HG02973 (cell line): ENCODE results near the gene MTARC1.

ENCODE experiments used
- ATAC-seq: cut with Tn5 transposase; IDR thresholded peaks from one replicate; pipeline ENCODE4 v1.9.1; 2021; ENCODE audit warnings: moderate library complexity; ENCODE audit not compliant: unreplicated experiment

MTARC1 gene

GRCh38 chr1:220769205-220769604 lies 17.5 kb upstream of the MTARC1 start:
- no peak for ATAC-seq

- ATAC-seq: peak; percentile 71
Observed at GRCh38 chr1:220770245-220770913, 16.3 kb upstream of the MTARC1 start.

GRCh38 chr1:220772846-220773245 lies 13.9 kb upstream of the MTARC1 start:
- no peak for ATAC-seq

GRCh38 chr1:220775240-220775853 lies 11.4 kb upstream of the MTARC1 start:
- no peak for ATAC-seq

GRCh38 chr1:220776254-220776653 lies 10.5 kb upstream of the MTARC1 start:
- ATAC-seq: no peak

GRCh38 chr1:220776720-220777326 lies 9.9 kb upstream of the MTARC1 start:
- peak; percentile 85 for ATAC-seq

- ATAC-seq: no peak
Observed at GRCh38 chr1:220783453-220783852, 3.3 kb upstream of the MTARC1 start.

- ATAC-seq: no peak
Observed at GRCh38 chr1:220784751-220785150, 2.0 kb upstream of the MTARC1 start.

GRCh38 chr1:220785166-220786056 lies 1.3 kb upstream of the MTARC1 start:
- no peak for ATAC-seq

- ATAC-seq: no peak
Observed at GRCh38 chr1:220786057-220786336, 716 bp upstream of the MTARC1 start.

GRCh38 chr1:220787069-220787619 lies 431 bp downstream of the MTARC1 start:
- ATAC-seq: peak; percentile 36

- no peak for ATAC-seq
Observed at GRCh38 chr1:220788900-220789299, 2.2 kb downstream of the MTARC1 start.

GRCh38 chr1:220789532-220790147 lies 2.9 kb downstream of the MTARC1 start:
- ATAC-seq: no peak

- no peak for ATAC-seq
Observed at GRCh38 chr1:220791285-220791684, 4.6 kb downstream of the MTARC1 start.

- no peak for ATAC-seq
Observed at GRCh38 chr1:220791956-220792355, 5.2 kb downstream of the MTARC1 start.

- ATAC-seq: no peak
Observed at GRCh38 chr1:220796530-220796929, 9.8 kb downstream of the MTARC1 start.

- ATAC-seq: no peak
Observed at GRCh38 chr1:220797044-220797443, 10.3 kb downstream of the MTARC1 start.

GRCh38 chr1:220797553-220797952 lies 10.8 kb downstream of the MTARC1 start:
- no peak for ATAC-seq

- ATAC-seq: no peak
Observed at GRCh38 chr1:220798338-220798737, 11.6 kb downstream of the MTARC1 start.

GRCh38 chr1:220800262-220800661 lies 13.5 kb downstream of the MTARC1 start:
- ATAC-seq: no peak
